Stimulated activated CD8-positive, alpha-beta memory T cell treated with anti-CD3 and anti-CD28 coated beads, Interleukin-15, amount 100 ng/mL, for 1 hour (primary cell): Measurements from ENCODE around the gene LYSMD2.
A peak's percentile ranks its signal among the peaks of the same experiment; 100 is the strongest.

Source experiments
- DNase-seq: peaks from one replicate; pipeline ENCODE4 v3.0.0-alpha.2; 2020; ENCODE audit warnings: low read depth

The LYSMD2 gene

DNA sequence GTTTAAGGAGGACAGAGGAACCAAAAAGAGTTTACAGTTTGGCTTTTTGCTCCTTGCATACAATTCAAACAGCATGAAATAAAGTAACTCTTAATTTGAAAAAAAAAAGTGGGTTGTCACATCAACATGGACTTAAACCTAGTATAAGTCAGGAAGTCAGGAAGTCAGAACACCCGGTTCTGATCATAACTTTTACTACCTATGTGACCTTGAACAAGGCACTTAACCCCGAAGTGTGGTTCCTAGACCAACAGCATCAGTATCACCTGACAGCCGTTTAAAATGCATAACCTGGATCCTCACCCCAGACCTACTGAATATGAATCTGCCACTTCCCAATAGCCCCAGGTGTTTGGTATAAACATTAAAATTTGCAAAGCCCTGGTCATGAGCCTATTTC is 18.7 kb downstream of the LYSMD2 start:
- DNase-seq, result no peak

DNA sequence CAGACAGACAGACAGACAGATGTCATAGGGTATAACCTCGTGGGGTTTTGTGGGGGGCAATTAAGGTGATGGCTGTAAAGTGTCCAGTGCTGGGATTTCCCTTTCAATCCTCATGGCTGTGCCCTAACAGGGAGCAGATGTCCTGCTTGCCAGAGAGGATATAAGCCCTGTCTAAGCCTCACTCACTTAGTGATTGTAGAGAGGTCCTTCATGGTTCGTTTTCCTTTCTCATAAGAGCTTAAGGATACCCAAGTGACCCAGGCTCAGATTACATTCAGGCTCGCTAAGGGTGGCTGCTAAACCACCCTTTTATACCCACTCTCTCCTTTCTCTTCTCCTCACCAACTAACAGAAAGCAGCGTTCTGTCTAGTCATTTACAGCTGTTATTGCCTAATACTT is 19.2 kb downstream of the LYSMD2 start:
- no peak for DNase-seq

DNA sequence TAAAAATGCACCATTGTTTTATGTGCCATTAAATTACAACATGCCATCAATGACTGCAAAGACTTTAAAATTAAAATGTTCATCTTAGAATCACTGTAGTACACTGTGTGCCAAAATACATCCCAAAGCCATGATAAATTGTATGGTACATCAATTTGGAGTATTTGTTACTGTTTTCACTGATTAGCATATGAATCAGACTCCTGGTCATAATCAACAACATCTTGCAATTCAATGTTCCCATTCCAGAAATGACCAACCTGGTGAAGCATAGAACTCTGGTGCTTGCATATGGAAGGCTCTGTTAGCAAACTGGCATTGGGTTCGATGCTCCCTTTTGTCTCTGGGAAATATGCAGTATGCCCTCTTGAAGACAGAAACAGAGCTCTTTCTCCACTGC is 22.5 kb downstream of the LYSMD2 start:
- no peak for DNase-seq

DNA sequence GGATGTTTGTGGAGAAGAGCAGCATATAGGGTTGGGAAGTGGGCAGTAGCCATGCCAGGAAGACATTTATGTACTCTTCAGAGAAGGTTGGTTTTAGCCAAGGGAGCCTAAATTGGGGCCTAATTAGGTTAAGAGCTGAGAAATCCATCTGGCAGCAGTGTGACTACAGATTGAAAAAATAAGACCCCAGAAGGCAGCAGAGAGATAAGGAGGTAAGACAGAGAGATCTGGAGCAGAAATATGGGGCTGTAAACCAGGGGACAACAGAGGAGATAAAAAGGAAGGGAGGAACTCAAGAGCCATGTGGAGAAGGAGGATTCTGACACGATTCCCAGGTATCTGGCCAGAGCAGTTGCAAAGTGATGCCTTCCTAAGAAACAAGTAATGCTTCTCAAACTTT is 23.3 kb downstream of the LYSMD2 start:
- DNase-seq, result no peak

DNA sequence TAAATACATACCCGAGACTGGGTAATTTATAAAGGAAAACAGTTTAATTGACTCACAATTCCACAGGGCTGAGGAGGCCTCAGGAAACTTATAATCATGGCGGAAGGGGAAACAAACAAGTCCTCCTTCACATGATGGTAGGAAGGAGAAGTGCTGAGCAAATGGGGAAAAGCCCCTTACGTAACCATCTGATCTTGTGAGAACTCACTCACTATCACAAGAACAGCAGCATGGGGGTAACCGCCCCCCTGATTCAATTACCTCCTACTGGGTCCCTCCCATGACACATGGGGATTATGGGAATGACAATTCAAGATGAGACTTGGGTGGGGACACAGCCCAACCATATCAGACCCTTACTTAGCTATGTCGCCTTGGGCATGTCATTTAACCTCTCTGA is 28.4 kb downstream of the LYSMD2 start:
- no peak for DNase-seq

DNA sequence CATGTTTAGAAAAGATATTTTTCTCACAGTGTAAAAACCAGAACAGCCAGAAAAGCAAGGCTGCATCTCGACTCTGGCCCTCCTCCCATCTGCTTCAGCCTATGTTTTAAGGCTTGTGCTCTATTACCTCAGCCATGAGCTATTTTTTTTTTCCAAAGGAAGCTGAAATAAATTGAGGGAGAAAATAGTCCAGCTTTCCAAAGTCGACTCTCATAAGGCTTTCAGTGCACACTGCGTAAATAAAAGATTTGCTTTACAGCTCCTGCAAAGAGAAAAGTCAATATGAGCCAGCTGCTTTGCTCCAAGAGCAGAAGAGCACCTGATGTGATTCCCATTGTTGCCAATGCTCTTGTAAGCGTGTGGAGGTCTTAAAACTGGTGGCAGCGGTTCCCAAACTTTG is 29.4 kb downstream of the LYSMD2 start:
- no peak for DNase-seq

DNA sequence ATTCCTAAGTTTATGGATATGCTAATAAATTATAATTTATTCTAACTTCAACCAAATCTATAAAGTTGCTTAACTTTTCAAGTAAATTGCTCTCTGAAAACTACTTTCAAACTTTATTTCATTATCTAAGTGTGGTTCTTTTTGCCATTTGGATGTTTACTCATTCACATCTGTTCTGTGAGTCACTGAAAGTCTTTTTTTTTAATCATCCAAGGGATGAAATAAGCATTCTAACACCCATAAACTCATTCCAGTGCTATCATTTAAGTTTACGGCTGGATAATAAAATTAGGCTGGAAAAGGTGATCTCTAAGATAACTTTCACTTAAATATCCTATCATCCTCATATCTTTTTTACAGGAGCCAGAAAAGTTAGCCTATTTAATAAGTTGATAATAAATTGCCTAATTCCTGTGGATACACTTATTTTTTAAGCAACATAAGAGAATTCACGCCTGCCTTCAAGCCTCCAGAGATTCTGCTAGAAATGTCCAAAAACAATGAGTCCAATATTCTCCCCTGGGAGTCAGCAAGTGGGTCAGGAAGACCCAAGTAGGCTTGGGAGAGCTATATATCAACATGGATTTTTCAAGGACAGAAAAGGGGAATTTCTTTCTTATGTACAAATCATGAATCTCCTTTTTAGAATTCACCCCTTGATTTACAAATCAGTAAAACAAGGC is 30.4 kb downstream of the LYSMD2 start:
- no peak for DNase-seq

DNA sequence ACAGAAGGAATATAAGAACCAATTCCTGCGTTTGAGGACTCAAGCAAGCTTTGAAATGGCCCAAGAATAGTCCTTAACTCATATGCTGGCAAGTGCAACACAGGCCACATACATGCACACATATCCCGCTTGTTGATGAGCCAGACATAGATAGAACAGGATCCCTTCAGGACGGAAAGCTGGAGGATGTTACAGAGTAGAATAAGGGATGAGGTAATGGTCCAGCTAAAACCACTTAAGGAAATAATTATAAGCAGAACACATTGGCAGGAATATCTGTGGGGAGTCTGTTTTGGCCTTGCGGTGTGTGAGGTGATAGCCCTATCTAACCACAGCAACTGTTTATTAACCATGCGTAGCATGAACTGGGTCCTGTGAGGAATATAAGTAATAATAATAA is 31.2 kb downstream of the LYSMD2 start:
- no peak for DNase-seq

DNA sequence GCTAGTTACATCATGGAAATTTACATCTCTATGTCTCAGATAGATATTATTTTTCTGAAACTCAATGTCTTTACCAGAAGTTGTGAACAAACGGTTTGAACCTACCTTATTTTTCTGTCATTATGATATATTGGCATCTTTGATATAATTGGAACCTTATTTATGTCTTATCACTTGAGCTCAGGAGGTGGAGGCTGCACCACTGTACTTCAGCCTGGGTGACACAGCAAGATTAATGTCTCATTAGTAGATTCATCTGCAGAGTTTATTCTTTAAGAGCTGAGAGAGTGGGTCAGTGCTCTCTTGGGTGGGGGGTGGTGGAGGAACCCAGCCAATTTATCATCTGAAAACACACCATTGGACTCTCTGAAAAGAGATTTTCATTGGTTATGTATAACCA is 34.7 kb downstream of the LYSMD2 start:
- no peak for DNase-seq

DNA sequence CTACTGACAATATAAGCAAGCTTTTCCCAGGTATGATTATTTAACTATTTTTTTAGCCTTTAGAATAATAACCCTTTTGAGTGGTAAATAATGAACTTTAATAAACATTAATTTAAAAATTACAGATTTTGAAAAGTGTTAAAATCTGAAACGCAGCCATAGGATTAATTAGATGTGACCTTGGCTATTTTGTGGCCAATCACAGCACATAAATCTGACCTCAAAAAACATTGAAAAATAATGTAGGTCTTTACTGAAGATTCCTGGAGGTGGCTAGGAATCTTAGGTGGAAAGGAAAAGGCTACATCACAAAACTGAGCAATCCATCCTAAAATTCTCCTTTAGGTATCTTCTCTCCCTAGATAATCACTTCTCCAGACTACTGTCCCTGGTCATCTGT is 38.1 kb downstream of the LYSMD2 start:
- no peak for DNase-seq

DNA sequence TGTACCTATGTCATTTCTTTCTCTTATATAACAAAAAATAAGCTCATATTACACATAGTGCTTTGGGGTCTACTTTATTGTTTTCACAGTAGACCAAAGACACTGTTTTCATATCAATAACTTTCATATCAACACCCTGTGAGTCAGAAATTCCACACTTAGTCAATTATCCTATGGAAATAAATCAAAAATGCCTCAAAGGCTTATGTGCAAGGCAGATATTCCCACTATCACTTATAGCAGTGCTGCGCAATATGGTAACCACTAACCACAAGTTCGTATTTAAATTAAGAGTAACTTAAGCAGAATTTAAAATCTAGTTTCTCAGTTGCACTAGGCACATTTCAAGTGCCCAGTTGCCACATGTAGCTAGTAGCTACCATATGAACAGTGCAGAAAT is 40.3 kb downstream of the LYSMD2 start:
- DNase-seq, result no peak

DNA sequence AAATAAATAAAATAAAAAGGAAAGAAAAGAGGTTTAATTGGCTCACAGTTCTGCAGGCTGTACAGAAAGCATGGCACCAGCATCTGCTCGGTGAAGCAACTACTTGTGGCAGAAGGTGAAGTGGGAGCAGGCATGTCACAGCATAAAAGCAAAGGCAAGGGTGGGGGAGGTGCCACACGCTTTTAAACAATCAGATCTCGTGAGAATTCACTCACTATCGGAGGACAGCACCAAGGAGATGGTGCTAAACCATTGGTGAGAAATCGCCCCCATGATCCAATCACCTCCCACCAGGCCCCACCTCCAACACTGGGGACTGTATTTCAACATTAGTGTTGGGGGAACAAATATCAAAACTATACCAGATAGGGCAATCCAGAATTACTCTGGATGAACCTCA is 40.9 kb downstream of the LYSMD2 start:
- no peak for DNase-seq

DNA sequence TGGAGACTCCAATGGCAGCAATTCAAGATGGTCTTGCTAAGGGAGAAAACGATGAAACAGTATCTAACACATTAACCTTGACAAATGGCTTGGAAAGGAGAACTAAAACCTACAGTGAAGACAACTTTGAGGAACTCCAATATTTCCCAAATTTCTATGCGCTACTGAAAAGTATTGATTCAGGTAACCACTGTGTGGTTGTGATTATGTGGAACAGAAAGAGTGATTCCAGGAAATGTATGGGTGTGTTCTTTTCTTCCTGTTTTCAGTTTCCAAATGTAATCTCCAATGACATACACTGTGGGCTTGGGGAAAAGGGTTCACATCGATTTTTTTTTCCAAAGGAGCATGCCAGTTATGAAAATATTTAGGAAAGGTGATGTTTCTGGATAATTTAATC is 45.3 kb downstream of the LYSMD2 start:
- DNase-seq, result no peak

DNA sequence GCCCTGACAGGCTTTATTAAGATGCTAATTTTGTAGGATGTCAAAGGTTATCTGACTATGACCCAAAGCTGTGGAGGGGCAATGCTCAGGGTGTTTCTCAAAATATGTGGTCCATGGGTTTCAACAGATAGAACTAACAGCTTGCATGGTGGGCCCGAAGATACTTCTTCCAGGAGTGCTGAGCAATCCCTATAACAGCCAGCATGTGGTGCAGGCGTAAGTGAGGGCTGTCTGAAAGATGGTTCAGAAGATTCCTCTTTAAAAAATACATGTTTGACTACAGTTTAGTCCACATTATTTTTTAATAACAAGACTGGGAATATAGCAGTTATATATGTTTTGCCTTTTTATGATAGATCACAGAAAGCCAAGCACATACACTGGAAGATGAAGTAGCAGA is 48.6 kb downstream of the LYSMD2 start:
- no peak for DNase-seq

DNA sequence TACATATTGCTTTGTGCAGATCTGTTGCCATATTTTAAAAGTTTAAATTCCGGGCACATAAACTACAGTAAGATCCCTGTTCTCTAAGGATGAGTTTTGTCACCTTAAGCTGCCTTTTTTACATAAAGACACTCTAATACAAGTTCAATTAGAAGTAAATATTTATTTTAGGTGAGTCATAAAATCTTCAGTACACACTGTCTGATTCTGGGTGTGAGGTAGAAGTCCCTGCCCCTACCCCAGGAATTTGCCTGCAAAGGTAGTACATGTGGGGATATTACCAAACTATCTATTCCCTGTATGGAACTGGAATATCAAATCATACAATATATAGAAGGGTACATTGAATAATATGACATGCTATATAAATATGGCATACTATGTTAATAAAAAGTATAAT is 49.9 kb downstream of the LYSMD2 start:
- no peak for DNase-seq

DNA sequence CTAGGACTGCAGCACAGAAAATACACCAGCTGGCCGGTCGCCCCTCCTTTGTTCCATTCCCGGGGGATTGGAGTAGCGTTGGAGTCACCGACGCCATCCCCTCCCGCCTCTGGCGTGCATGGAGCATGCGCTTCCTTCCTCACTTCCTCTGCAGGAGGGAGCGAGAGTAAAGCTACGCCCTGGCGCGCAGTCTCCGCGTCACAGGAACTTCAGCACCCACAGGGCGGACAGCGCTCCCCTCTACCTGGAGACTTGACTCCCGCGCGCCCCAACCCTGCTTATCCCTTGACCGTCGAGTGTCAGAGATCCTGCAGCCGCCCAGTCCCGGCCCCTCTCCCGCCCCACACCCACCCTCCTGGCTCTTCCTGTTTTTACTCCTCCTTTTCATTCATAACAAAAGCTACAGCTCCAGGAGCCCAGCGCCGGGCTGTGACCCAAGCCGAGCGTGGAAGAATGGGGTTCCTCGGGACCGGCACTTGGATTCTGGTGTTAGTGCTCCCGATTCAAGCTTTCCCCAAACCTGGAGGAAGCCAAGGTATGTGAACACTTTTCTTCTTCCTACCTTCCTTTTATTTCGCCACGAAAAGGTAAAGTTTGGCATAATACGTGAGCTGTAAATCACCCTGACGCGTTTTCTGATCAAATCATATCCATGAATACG is 56.0 kb downstream of the LYSMD2 start, which contains the start of gene SCG3:
Gene SCG3, plus strand, starts transcription at position 201 of the 661 bp plus-strand sequence. Its CDS starts 253 bp downstream, at position 454.
- peak; percentile 19 for DNase-seq

DNA sequence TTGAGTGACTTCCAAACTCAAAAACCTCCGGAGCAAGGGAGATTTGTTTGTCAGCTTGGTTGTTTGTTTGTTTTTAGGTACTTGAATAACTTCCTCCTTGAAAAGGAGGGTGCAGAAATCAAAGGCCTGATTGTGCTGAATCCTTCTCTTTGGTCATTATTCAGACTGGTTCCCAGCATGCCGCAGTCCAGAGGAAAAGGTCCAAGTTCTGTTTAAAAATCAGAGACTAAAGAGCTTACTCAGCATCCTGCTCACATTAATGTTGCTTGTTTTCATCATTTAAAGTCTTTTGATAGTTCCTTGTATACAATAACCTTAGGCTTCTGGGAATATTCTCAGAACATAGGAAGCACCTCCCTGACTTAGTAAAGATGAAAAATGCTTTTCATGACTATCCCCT is 57.1 kb downstream of the LYSMD2 start:
- DNase-seq, result no peak

DNA sequence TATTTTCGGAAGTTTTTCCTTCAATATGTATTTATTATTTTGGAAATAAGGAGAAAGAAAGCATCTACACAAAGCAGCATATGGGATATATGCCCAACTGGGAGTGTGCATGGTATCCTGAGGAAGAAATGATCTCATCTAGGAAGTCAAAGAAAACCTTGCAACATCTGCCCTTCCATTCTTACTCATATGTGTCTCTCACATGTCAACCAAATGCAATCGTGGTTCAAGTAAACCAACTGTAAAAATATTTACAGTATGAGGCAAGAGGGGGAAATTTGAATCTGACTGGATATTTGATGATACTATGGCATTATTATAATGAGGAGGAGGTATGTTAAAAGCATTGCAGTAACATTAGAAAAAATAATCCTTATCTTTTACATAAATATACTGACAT is 59.4 kb downstream of the LYSMD2 start:
- no peak for DNase-seq

DNA sequence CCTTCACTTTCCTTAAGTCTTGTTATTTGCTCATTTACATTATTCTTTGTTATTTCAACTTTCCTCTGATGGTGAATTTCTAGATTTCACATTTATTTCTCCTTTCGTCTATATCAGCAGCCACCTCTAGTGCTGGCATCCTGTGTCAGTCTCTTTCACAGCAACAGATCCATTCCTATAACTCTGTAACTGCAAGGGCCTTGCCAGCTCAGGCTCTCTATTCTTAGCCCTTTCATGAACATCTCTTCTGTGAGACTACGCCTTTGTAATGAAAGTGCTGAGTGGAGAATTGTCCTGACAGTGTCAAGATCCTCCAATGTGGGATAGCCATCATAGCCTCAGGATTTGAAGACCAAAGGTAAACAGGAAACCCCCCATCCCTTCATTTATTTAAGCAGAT is 60.0 kb downstream of the LYSMD2 start:
- DNase-seq, result no peak

DNA sequence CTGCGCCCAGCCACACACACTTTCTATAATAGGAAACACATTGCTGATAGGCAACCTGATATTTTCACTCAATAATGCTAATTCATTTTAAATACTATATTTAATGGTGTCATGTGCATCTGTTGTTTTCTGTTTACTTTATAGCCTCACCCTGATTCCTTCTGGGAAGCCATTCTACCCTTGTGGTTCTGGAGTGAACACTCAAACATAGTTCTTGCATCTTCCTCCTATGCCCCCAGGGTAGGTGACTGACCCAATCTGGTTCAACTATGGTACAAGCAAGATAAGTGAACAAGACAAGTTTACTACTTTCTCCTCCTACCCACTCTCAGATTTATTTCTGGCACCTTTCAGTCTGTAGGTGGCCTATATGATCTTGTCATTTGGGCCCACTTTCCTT is 60.4 kb downstream of the LYSMD2 start:
- no peak for DNase-seq

DNA sequence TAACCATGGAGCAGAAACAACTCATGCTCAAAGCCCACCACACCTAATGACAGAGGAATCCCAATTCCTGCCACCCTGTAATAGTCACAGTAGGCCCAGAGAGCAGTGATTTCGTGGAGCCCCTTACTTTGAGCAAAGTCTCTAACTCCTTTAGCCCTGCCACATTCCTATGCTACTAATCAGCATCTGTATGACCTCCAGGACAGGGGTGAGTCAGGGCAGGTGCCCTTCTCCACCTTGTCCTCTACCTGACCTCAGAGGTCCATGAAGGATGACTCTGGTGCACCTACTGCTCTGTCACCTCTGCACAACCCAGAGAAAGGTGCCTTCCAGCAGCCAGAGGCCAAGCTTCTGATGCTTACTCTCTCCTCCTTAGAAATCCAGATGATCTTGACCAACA is 62.2 kb downstream of the LYSMD2 start:
- DNase-seq, result no peak
